Erythroblast (primary cell): ENCODE data around the gene TP63.

Experiments
- GATA1 ChIP-seq: IDR thresholded peaks from 2 replicates; pipeline ENCODE4 v1.6.1; 2011; ENCODE audit warnings: low read depth, mild to moderate bottlenecking, control low read depth, low read length, moderate library complexity
- POLR2A ChIP-seq: IDR thresholded peaks from 2 replicates; pipeline ENCODE4 v1.6.1; 2011; ENCODE audit warnings: mild to moderate bottlenecking, low read length

DNA sequence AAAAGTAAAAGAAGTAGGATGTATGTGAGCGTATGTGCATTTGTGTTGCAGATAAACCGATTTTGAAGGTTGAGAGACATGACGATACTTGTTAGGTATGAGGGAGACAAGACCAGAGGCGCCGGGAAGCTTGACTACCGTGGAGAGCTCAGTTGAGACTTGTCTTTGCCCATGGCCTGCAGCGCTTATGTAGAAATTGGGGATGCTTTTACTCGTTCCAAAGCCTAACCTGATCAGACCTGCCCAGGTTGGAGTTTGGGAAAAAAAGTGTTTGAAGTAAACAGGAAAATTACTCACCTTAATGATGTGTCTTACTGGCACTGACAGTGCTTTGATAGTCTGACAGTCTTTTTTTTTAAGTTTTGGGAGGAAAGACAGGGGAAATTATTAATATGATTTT is 202.8 kb downstream of the TP63 start:
- TF ChIP-seq POLR2A (no peak), GATA1 (no peak)
